Amniotic stem cell (primary cell): ENCODE measurements around the gene ADORA2B.
A peak's percentile ranks its signal among the peaks of the same experiment; 100 is the strongest.
"Not testable (repeated sequence)": the region's sequence is repeated elsewhere in the genome, so short reads cannot be mapped to it uniquely, and the experiment has no call there.

Source experiments
- DNase-seq: peaks from one replicate; lab custom pipeline; 2025; lab: John Stamatoyannopoulos, UW

ADORA2B gene

DNA sequence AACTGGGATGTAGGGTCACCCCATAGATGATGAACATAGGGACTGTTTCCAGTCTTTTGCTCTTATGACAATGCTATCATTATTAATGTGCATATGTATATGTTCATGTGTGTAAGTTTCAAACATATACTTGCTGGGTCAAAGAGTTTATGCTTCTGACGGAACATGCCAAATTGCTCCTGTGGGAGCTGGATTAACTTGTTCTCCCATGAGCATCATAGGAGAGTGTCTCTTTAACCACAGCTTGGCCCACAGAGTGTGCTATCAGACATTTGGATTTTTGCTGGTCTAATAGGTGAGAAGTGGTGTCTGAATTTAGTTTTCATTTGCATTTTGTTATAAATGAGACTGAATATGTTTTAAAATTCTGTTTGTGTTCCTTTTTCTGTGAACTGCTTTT lies 22.3 kb upstream of the ADORA2B start:
- no peak for DNase-seq

GRCh38 chr17:15926039-15926740 lies 18.7 kb upstream of the ADORA2B start:
- no peak for DNase-seq

GRCh38 chr17:15928286-15928785 lies 16.6 kb upstream of the ADORA2B start:
- no peak for DNase-seq

GRCh38 chr17:15929941-15930340 lies 15.0 kb upstream of the ADORA2B start:
- no peak for DNase-seq

DNA sequence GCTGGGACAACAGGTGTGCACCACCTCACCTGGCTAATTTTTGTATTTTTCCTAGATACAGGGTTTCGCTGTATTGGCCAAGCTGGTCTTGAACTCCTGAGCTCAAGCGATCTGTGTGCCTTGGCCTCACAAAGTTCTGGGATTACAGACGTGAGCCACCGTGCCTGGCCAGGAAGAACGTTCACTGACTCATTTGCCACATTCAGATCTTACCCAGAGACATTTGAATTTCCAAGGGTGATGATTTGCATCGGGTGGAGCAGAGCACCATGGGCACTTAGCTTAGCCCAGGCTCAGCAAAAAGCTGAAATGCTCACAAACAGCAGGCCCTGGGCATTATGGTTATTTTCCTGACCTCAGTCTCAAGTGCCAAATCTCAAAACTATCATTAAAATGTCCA lies 14.5 kb upstream of the ADORA2B start:
- no peak for DNase-seq

GRCh38 chr17:15931394-15931793 lies 13.5 kb upstream of the ADORA2B start:
- DNase-seq = no peak

GRCh38 chr17:15934866-15935265 lies 10.1 kb upstream of the ADORA2B start:
- no peak for DNase-seq

DNA sequence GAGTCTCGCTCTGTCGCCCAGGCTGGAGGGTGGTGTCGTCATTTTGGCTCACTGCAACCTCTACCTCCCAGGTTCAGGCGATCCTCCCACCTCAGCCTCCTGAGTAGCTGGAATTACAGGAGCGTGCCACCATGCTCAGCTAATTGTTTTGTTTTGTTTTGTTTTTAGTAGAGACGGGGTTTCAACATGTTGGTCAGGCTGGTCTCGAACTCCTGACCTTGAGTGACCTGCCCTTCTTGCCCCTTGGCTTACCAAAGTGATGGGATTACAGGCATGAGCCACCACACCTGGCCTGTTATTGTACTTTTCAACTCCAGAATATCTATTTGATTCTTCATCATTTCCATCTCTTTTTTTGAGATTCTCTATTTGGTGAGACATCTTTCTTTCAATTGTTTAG lies 9.0 kb upstream of the ADORA2B start:
- DNase-seq = no peak

- not testable (repeated sequence) for DNase-seq
Observed at GRCh38 chr17:15936481-15936880, 8.4 kb upstream of the ADORA2B start.

- DNase-seq = no peak
Observed at GRCh38 chr17:15941781-15942180, 3.1 kb upstream of the ADORA2B start.

DNA sequence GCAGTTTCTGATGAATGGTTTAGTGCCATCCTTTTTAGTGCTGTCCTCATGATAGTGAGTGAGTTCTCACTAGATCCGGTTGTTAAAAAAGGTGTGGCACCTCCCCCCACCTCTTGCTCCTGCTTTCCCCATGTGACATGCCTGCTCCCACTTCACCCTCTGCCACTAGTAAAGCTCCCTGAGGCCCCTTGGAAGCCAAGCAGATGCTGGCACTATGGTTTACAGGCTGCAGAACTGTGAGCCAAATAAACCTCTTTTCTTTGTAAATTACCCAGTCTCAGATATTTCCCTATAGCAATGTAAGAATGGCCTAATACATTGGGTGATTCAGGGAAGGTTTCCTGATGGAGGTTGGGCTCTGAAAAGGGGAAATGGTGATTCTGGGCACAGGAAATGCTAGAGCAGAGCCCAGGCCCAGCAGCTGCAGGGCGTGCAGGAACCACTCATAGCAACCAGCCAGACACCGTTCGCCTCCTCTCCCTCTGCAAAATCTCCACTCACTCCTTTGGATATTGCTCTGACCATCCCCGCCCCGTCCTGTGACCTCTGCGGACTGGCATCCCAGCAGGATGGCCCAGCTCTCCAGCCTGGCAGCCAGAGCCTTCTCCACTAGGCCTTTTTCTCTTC lies 2.6 kb upstream of the ADORA2B start:
- no peak for DNase-seq

GRCh38 chr17:15943971-15944758 lies 765 bp upstream of the ADORA2B start:
- DNase-seq = no peak

GRCh38 chr17:15945527-15946191 lies 729 bp downstream of the ADORA2B start:
- no peak for DNase-seq

GRCh38 chr17:15946611-15947120 lies 1.7 kb downstream of the ADORA2B start:
- no peak for DNase-seq

- DNase-seq = no peak
Observed at GRCh38 chr17:15947271-15947670, 2.3 kb downstream of the ADORA2B start.

DNA sequence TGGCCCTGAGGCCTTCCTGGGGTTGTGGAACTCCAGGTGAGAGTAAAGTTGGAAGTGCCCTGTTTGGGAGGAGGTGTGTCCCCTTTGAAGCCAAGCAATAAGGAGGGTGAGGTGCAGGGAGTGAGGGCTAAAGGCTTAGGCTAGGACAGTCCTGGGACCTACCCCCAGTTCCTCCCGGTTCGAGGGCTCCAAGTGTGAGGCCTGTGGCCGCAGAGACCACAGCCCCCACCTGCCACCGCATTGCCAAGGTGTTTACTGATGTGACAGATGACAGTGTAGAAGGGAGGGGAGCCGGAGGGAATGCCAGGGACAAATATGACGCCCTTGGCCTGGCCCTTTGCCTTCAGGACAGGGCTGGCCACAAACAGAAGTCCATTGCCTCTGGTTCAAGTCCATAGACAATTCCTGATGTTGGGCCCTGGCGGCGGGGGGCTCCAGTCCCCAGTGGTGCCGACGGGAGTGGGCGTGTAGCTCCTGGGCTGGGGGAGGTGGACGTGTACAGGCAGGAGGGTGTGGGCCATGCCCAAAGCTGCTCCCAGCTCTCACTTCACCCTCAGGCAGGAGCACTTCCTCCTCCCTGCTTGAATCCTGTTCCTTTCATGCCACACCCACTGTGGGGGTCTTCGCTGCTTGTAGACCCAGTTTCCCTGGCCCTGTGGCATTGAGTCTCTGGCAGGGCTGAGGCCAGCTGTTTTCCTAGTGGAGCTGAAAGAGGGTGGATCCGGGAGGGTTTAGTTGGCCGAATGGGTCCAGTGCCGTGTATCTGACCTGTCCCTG lies 3.2 kb downstream of the ADORA2B start:
- DNase-seq = no peak

DNA sequence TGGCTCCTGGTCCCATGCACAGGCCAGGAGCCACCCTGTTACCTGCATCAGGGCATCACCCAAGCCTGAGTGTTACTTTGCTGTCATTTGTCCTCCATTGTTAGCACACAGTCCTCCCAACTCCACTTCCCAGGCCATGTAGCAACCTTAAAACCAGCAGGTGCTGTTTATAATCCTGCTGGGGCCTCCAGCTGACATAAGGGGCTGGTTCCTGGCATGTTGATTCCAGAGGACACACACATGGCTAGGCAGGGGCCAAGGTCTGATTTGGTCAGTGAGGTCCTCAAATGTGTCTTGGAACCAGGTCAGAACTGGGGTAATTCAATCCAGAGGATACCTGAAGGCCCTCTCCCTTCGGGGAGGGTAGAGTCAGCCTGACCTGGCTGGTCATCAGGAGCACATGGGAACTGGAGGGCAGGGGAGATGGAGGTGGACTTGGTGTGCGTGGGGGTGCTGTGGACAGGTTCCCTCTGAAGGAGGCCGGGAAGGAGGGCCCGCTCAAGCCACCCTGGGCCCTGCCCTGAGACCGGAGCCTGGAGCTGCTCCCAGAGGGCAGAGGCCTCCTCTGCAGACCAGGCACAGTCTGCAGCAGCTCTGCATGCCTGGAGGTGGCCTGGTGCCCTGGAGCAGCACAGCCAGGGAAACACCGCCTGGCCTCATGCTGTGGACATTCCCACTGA lies 6.6 kb downstream of the ADORA2B start:
- no peak for DNase-seq

GRCh38 chr17:15952048-15952532 lies 7.2 kb downstream of the ADORA2B start:
- no peak for DNase-seq

- DNase-seq = no peak
Observed at GRCh38 chr17:15952916-15953790, 8.2 kb downstream of the ADORA2B start.

DNA sequence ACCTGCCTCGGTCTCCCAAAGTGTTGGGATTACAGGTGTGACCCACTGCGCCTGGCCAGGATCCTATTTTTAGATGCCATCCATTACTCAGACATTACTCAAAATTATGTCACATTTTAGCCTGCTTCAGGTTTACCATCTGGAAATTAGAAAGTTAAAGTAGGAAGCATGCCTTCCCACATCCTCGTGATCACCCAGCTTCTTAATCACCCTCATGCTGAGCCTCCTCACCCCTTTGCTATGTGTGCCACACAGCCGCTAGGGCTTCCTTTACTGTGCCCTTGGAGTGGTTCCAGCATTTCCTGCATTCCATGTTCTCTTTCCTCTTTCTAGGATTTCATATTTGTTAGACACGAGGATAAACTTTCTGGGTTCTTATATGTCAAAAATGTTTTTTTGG lies 9.3 kb downstream of the ADORA2B start:
- peak; percentile 71 for DNase-seq
